A549 (cell line): ENCODE results near the gene CTNNBL1.

Experiments used
- CHD2 ChIP-seq: fragments of 150-350 bp; IDR thresholded peaks from 2 replicates; pipeline ENCODE4 v1.6.1; 2014; ENCODE audit warnings: low read length; ENCODE audit not compliant: partially characterized antibody
- EP300 ChIP-seq, 2 experiments: fragments of >200 bp; sonication (Bioruptor Twin); formaldehyde crosslinking; IDR thresholded peaks; 2 replicates in 1 of 2; 3 replicates in 1 of 2; pipeline ENCODE4 v1.6.1; 2016 to 2017
- HDAC2 ChIP-seq: fragments of 200-600 bp; sonication (generic); IDR thresholded peaks from 2 replicates; pipeline ENCODE4 v1.6.1; 2016
- NFE2L2 ChIP-seq: fragments of 150-350 bp; conservative IDR thresholded peaks from 2 replicates; pipeline ENCODE4 v1.6.1; 2014; ENCODE audit warnings: low read length
- NR3C1 ChIP-seq: fragments of >200 bp; sonication (Bioruptor Twin); formaldehyde crosslinking; IDR thresholded peaks from 3 replicates; pipeline ENCODE4 v1.6.1; 2017
- POLR2A ChIP-seq: IDR thresholded peaks from 2 replicates; pipeline ENCODE4 v1.6.1; 2012; ENCODE audit warnings: mild to moderate bottlenecking, low read length
- POLR2AphosphoS2 ChIP-seq: conservative IDR thresholded peaks from 2 replicates; pipeline ENCODE4 v1.6.1; 2012; ENCODE audit warnings: low read length, improper control_type of control experiment, inconsistent platforms
- RFX5 ChIP-seq: fragments of 450-650 bp; IDR thresholded peaks from 2 replicates; pipeline ENCODE4 v1.7.1; 2014; ENCODE audit warnings: antibody characterized with exemption, mild to moderate bottlenecking, moderate library complexity
- SMC3 ChIP-seq: fragments of >200 bp; sonication (Bioruptor Twin); formaldehyde crosslinking; IDR thresholded peaks from 3 replicates; pipeline ENCODE4 v1.6.1; 2018; ENCODE audit warnings: inconsistent platforms
- TF ChIP-seq, protein P1 (sequence below): fragments of >200 bp; sonication (Bioruptor Twin); formaldehyde crosslinking; IDR thresholded peaks from 3 replicates; pipeline ENCODE4 v1.5.1; 2016
- TF ChIP-seq, protein P2 (sequence below): fragments of 250-450 bp; sonication (Bioruptor Pico); IDR thresholded peaks from 2 replicates; pipeline ENCODE4 v1.5.0; 2021; ENCODE audit warnings: mild to moderate bottlenecking, moderate library complexity, borderline replicate concordance
- TF ChIP-seq, protein P3 (sequence below): IDR thresholded peaks from 2 replicates; pipeline ENCODE4 v1.6.1; 2012
- TF ChIP-seq, protein P4 (sequence below): fragments of 200-600 bp; sonication (generic); IDR thresholded peaks from 2 replicates; pipeline ENCODE4 v1.6.1; 2016; ENCODE audit warnings: antibody characterized with exemption, mild to moderate bottlenecking, moderate library complexity

DNA sequence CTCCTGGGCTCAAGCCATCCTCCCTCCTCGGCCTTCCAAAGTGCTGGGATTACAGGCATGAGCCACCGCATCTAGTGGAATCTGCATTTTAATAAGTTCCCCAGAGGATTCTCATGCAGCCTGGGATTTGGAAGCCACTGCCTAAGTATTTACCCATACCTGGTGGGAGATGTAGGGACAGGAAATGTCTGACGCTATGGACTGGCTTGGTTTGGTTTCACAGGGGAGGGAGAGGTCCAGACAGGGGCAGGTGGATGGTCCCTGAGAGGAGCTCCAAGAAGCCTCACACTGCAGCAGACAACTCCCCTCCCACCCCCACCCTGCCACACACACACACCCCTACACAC, 213.5 kb downstream of the CTNNBL1 start:
- no peak for TF ChIP-seq POLR2A
- TF ChIP-seq, protein P1, sequence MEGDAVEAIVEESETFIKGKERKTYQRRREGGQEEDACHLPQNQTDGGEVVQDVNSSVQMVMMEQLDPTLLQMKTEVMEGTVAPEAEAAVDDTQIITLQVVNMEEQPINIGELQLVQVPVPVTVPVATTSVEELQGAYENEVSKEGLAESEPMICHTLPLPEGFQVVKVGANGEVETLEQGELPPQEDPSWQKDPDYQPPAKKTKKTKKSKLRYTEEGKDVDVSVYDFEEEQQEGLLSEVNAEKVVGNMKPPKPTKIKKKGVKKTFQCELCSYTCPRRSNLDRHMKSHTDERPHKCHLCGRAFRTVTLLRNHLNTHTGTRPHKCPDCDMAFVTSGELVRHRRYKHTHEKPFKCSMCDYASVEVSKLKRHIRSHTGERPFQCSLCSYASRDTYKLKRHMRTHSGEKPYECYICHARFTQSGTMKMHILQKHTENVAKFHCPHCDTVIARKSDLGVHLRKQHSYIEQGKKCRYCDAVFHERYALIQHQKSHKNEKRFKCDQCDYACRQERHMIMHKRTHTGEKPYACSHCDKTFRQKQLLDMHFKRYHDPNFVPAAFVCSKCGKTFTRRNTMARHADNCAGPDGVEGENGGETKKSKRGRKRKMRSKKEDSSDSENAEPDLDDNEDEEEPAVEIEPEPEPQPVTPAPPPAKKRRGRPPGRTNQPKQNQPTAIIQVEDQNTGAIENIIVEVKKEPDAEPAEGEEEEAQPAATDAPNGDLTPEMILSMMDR, result no peak
- TF ChIP-seq, protein P2, sequence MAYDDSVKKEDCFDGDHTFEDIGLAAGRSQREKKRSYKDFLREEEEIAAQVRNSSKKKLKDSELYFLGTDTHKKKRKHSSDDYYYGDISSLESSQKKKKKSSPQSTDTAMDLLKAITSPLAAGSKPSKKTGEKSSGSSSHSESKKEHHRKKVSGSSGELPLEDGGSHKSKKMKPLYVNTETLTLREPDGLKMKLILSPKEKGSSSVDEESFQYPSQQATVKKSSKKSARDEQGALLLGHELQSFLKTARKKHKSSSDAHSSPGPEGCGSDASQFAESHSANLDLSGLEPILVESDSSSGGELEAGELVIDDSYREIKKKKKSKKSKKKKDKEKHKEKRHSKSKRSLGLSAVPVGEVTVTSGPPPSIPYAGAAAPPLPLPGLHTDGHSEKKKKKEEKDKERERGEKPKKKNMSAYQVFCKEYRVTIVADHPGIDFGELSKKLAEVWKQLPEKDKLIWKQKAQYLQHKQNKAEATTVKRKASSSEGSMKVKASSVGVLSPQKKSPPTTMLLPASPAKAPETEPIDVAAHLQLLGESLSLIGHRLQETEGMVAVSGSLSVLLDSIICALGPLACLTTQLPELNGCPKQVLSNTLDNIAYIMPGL (CRISPR knock-in tag), result no peak
- TF ChIP-seq HDAC2, result no peak
- no peak for TF ChIP-seq NR3C1
- no peak for TF ChIP-seq EP300 (IDR thresholded peaks at IDR 0.05)
- no peak for TF ChIP-seq NFE2L2
- TF ChIP-seq, protein P3, sequence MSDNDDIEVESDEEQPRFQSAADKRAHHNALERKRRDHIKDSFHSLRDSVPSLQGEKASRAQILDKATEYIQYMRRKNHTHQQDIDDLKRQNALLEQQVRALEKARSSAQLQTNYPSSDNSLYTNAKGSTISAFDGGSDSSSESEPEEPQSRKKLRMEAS, result no peak
- TF ChIP-seq SMC3, result no peak
- TF ChIP-seq, protein P4, sequence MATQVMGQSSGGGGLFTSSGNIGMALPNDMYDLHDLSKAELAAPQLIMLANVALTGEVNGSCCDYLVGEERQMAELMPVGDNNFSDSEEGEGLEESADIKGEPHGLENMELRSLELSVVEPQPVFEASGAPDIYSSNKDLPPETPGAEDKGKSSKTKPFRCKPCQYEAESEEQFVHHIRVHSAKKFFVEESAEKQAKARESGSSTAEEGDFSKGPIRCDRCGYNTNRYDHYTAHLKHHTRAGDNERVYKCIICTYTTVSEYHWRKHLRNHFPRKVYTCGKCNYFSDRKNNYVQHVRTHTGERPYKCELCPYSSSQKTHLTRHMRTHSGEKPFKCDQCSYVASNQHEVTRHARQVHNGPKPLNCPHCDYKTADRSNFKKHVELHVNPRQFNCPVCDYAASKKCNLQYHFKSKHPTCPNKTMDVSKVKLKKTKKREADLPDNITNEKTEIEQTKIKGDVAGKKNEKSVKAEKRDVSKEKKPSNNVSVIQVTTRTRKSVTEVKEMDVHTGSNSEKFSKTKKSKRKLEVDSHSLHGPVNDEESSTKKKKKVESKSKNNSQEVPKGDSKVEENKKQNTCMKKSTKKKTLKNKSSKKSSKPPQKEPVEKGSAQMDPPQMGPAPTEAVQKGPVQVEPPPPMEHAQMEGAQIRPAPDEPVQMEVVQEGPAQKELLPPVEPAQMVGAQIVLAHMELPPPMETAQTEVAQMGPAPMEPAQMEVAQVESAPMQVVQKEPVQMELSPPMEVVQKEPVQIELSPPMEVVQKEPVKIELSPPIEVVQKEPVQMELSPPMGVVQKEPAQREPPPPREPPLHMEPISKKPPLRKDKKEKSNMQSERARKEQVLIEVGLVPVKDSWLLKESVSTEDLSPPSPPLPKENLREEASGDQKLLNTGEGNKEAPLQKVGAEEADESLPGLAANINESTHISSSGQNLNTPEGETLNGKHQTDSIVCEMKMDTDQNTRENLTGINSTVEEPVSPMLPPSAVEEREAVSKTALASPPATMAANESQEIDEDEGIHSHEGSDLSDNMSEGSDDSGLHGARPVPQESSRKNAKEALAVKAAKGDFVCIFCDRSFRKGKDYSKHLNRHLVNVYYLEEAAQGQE, result no peak
- no peak for TF ChIP-seq POLR2AphosphoS2
- no peak for TF ChIP-seq CHD2
- no peak for TF ChIP-seq RFX5
